GM19023 (cell line): ENCODE data around the gene CERS4.

Experiments
- ATAC-seq: cut with Tn5 transposase; IDR thresholded peaks from one replicate; pipeline ENCODE4 v1.9.1; 2021; ENCODE audit warnings: mild to moderate bottlenecking, moderate library complexity; ENCODE audit not compliant: unreplicated experiment

The CERS4 gene

GRCh38 chr19:8311461-8312260, 102.5 kb downstream of the CERS4 start:
- ATAC-seq: no peak
